ENCODE data around the gene TRAF6. TPM values are rescaled to one million over a fixed set of nuclear protein-coding genes. Genes with fewer than 3 reads are reported as not detected.

TRAF6 gene
- total and polyA plus RNA-seq, 9 of the 15 experiments (the other 6 are each of a cell fraction or from before 2014, with no cell fraction given): 2.0 to 13.1 (median 8.2) TPM

- TF ChIP-seq REST (IDR thresholded peaks at IDR 0.05; ENCODE audit: borderline replicate concordance) (peak; percentile 62; the same call in 1 of the 2 replicates), REST (CRISPR knock-in tag; IDR thresholded peaks at IDR 0.05; ENCODE audit: low read depth) (no peak), DEAF1 (CRISPR knock-in tag; IDR thresholded peaks at IDR 0.05) (peak; percentile 90), FOXK2 (conservative IDR thresholded peaks at IDR 0.05 in 1 of 2, IDR thresholded peaks at IDR 0.05 in 1 of 2; ENCODE audit: low read depth in 2 of 2) (no peak), RAD21 (CRISPR knock-in tag; conservative IDR thresholded peaks at IDR 0.05 in 1 of 2, IDR thresholded peaks at IDR 0.05 in 1 of 2) (peak; percentile 87 to 88), ZNF384 (IDR thresholded peaks at IDR 0.05; ENCODE audit: low read depth, low read length) (peak; percentile 62)
These were observed 31.3 kb downstream of the TRAF6 start (continued) for GRCh38 chr11:36478700-36479329.
